Measurements from ENCODE around the gene C19orf12.

GRCh38 chr19:29741776-29742175 is 26.7 kb upstream of the C19orf12 start:
- TF ChIP-seq POLR2A (IDR thresholded peaks at IDR 0.05) (no peak), CTCF (IDR thresholded peaks at IDR 0.05) (no peak)
